Suppressor macrophage treated with lipopolysaccharide for 4 hours (primary cell): ENCODE results near the gene ENO4.
A peak's percentile ranks its signal among the peaks of the same experiment; 100 is the strongest.

Experiments
- DNase-seq: peaks from one replicate; pipeline ENCODE4 v3.0.0-alpha.2; 2020

Gene ENO4

DNA sequence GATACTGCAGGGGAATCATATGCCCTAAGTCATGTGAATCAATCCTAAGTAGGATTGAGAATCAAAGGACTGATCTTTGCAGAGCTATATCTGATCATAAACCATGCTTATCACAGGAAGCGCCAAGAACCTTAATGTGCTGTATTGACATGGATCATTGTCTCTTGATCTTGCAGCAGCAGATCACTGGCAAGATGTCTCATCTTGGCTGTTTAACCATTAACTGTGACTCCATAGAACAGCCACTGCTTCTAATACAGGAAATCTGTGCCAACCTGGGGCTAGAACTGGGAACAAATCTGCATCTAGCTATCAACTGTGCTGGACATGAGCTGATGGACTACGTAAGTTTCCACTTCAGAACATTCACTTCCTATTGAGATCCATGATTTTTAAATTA, 21.6 kb downstream of the ENO4 start:
- no peak for DNase-seq

GRCh38 chr10:116873134-116873533, 23.8 kb downstream of the ENO4 start:
- DNase-seq = no peak

DNA sequence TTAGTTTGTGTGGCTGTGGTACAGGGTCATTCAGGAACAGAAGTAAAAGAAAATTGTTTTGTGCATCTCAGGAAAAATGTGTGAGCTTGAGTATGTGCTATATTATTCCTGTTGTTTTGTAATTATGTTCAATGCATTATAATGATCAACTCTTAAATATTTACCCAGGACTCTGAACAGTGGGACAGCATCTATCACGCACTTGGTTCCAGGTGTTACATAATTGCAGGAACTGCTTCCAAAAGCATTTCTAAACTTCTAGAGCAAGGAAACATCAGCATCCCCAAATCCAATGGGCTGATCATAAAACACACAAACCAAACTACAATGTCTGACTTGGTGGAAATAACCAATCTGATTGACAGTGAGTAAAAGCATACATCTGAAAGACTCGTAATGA, 26.6 kb downstream of the ENO4 start:
- no peak for DNase-seq

DNA sequence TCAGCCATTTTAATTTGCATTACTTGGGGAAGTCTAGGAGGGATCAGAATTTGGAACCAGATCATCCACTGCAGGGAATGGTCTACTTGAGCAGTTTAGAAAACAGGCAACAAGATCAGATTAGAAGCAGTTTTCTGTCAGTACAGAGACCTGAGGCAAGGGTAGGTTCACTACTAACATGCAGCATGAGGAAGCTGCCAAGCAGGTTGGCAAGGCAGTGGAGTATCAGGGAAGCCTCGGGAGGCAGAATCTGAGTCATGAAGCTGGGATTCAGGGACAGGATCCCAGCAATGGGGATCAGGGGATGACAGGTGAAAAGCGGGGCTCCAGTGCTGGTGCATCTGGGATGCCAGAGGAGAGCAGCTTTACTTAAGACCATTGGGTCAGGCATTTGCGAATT, 28.1 kb downstream of the ENO4 start:
- no peak for DNase-seq

DNA sequence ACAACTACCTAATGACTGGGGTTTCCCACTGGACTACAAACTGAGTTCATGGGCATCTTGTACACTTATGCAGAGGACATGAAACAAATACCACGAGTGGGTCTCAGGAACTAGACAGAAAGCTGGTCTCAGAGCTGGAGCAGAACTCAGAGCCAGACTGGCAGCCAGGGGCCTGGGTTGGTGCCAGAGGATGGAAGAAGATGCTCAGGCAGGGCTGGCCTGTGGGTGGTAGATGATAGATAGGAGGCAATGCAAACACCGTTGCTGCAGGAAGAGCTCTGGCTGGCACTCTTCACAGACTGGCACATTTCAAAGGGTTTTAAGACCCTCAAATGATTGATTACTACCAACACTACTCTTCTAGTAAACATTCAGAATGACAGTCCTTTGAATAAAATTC, 28.8 kb downstream of the ENO4 start:
- no peak for DNase-seq

GRCh38 chr10:116879817-116880216, 30.5 kb downstream of the ENO4 start:
- no peak for DNase-seq

GRCh38 chr10:116880716-116881482, 31.6 kb downstream of the ENO4 start:
- DNase-seq = no peak

DNA sequence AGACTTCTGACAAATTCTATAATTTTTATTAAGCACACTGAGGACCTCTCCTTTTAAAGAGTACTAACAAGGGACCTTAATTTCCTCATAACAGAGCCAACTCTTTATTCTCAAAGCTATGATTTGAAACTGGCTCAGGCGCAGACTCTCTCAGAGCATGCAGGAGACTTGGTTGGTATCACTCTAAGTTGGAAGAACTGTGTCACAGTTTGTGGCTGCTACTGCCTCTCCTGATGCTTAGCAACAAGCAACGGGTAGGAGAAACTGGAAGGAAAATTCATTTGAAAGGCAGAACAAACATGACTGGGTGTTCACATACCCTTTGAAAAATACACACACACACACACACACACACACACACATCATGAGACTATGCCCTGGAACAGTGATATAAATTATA, 33.3 kb downstream of the ENO4 start:
- no peak for DNase-seq

- DNase-seq = no peak
These were observed 37.5 kb downstream of the ENO4 start for GRCh38 chr10:116886772-116887171.

- peak; percentile 51 for DNase-seq
These were observed 39.2 kb downstream of the ENO4 start for GRCh38 chr10:116888380-116889055.

GRCh38 chr10:116889066-116889465, 39.8 kb downstream of the ENO4 start:
- DNase-seq = no peak

DNA sequence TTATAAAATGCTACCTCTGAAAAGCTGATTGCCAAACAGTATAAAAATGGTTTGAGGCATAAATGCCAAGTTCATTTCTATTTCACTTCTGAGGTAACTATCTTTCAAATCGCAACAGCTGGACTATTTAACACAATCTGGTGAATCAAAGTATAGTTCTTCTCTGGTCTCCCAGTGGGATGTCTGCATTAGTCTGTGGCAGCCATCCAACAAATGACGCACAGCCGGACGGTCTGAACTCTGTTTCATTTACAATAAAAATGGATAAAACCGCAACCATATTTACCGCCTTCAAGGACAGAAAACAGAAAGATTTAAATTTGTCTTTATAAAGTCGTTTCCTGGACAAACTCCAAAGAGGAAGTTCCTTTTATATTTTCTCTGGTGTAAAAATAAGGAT, 41.9 kb downstream of the ENO4 start:
- DNase-seq = peak; percentile 61

- DNase-seq = peak; percentile 3
These were observed 43.8 kb downstream of the ENO4 start for GRCh38 chr10:116892907-116893685.

GRCh38 chr10:116893686-116894037, 44.4 kb downstream of the ENO4 start:
- no peak for DNase-seq

GRCh38 chr10:116899626-116900025, 50.3 kb downstream of the ENO4 start:
- no peak for DNase-seq

DNA sequence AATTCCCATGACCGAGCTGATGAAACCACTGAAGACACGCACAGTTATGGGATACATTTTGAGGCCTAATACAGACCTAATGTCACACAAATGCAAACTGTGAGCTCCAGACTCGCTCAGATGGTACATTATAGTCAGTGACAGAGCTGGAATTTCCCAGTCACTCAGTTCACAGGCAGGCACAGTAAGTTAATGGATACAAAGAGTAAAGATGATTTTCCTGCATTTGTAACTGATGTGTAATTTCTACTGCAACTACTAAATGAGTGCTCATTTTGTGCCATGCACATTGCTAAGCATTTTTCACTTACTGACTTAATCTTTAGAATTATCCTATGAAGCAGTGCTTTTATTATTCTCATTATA, 56.5 kb downstream of the ENO4 start:
- no peak for DNase-seq

GRCh38 chr10:116907245-116907987, 58.1 kb downstream of the ENO4 start:
- no peak for DNase-seq

DNA sequence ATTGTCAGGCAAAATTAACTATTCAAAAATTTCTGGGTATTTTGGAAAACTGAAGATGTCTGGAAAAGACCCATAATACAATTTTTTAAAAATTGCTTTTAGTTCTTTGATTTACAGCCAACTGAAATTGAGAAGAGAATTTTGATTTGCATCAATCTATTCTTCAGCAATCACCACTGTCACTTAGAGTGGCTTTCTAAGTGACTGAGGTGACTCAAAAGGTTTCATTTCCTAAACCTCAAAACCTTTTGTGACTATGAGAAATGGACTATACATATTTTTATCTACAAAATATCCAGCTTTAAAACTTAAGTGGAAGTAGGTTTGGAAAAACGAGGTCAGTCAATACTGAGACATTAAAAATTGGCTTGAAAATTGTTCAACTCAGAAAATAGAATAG, 60.0 kb downstream of the ENO4 start:
- no peak for DNase-seq

- no peak for DNase-seq
These were observed 61.6 kb downstream of the ENO4 start for GRCh38 chr10:116910910-116911309.

DNA sequence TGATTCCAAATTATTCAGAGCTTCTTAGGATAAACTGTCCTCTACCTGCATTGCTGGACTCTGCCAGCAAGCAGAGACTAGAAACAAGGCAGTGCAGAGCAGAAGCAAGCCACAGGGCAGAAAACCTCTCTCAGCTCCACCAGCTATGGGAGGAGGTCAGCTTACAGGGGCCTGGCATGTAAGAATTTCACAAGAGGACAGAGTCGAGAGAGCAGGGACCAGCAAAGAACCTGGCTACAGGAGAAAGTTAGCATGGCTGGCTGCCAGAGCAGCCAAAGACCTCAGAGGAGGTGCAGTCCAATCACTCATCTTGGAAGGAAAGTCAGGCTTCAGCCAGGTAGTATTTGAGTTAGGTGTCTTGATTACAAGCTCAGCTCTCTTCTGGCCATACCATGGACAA, 62.9 kb downstream of the ENO4 start:
- DNase-seq = no peak

GRCh38 chr10:116913695-116914094, 64.4 kb downstream of the ENO4 start:
- DNase-seq = no peak

- no peak for DNase-seq
These were observed 66.0 kb downstream of the ENO4 start for GRCh38 chr10:116915340-116915739.

GRCh38 chr10:116917481-116917880, 68.2 kb downstream of the ENO4 start:
- no peak for DNase-seq
